ENCODE measurements around the gene CIAO2A.

GRCh38 chr15:64112904-64113303 lies 19.3 kb upstream of the CIAO2A start:
- TF ChIP-seq CTCF (IDR thresholded peaks at IDR 0.05) = no peak
- no peak for TF ChIP-seq POLR2A (IDR thresholded peaks at IDR 0.05)

Data from thyroid gland (tissue), 4 donors.